Stimulated activated CD4-positive, alpha-beta T cell treated with anti-CD3 and anti-CD28 coated beads, TNF-alpha, amount 100 ng/mL, for 48 hours (primary cell): Measurements from ENCODE around the gene OR6C3.
"Not testable (repeated sequence)": the region's sequence is repeated elsewhere in the genome, so short reads cannot be mapped to it uniquely, and the experiment has no call there.

Source experiments
- DNase-seq, 3 donors: peaks; one replicate each; pipeline ENCODE4 v3.0.0-alpha.2; 2020; ENCODE audit warnings: low read depth in 3 of 3

Gene OR6C3

DNA sequence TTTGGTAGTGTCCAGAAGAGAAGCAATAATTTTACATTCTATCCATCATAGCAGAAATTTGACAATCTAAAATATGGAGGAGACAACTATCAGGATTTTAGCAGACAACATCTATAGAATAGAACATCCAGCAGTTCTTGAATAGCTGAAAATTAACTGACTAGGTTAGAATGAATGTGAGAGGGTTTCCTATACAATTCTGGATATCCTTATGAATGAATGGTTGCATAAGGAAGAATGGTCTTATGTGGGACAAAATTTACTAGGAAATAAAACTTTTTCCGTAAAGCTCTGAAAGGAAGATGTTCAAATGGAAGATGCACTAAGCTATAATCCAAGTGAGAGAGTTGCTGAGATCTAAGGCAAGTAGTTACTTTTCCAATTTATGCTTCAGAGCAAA, at the start of gene OR6C3:
TSS of gene OR6C3 (plus strand) at position 301 of the 400 bp plus-strand sequence. CDS start 955 bp downstream, outside the sequence.
- DNase-seq = no peak

DNA sequence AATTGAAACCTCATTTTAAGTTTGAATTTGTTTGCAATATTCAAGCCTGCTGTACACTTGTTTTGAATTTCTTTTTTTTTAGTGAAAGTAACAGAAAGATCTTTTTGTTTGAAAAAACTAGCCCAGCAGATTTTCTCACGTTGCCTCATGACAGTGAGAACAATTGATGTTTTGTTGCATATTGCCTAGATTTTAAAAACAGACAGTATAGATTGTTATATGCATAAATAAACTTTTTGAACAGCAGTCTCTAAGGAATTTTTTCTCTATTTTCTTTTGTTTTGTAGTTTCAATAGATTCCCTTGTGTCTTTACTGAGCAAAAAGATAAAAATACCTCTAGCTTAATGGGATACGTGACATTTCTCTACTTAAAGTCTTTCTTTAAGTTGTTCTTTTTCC, 49.6 kb upstream of the OR6C3 start:
- DNase-seq = no peak

DNA sequence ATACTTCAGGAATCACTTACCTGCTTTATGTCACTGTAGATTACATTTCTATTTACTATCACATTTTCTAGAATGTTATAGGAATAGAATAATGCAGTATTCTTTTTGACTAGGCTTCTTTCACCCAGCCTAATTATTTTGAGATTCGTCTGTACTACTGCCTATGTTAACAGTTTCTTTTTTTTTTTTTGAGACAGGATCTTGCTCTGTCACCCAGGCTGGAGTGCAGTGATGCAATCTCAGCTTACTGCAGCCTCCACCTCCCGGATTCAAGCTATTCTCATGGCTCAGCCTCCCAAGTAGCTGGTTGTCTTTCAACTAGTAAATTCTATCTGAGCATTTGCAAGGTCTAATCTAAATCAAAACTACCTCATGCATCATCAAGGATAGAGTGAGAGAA, 40.5 kb upstream of the OR6C3 start:
- no peak for DNase-seq

DNA sequence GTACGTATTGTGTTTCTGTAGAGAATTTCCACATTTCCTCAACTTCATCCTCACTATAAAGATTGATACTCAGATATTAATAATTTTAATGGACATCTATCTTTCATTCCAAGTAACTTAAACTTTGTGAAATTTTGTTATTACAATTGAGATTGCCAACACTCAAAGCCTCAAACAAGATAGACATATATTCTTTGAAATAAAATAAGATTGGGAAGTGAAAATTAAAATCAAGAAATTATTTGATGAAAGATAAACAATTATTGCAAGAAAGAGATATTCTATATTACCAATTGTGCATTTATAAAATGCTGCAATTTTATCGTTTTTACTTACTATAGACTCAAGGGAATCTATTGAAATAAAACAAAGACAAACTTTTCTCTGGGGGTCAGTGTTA, 34.1 kb upstream of the OR6C3 start, which contains the start of gene OR6C6:
TSS of gene OR6C6 (minus strand) at position 101 of the 400 bp plus-strand sequence. CDS start 1,337 bp downstream, outside the sequence.
- no peak for DNase-seq

DNA sequence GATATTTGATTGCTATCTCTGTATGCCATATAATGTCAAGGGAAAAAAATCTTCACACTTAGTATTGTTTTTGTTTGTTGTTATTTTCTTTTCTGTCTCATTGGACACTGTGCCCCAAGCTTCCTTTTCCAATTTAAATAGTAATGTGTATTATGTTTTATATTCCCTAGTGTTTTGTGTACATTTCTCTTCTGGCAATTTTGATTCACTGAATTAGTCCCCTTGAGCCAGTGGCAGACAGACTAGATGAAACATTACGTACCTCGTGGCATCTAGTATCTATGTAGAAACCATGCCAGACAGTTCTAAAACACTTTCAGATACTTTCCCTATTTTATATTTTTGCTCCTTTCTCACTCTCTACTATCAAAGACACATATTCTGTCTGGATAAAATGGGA, 16.5 kb upstream of the OR6C3 start, which contains the start of gene OR6C1:
TSS of gene OR6C1 (plus strand) at position 301 of the 400 bp plus-strand sequence. CDS start 6,257 bp downstream, outside the sequence.
- DNase-seq = no peak

DNA sequence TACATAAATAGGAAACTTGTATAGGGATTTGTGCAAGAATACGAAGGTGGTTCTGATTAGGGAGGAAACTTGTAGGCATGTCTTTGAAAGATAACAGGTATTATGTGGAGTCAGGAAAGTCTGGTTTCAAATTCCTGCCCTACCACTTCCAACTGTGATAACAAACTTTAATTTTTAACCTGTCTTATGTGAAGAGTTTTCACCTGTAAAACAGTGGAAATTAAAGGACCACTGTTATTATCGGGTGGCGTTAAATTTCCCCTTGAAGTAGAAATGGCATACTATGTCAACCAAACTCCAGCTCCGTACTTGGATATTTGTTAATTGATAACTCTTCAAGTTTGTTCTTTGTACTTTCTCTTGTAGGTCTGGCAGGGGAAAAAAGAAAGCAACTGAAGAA, 10.3 kb upstream of the OR6C3 start:
- no peak for DNase-seq

DNA sequence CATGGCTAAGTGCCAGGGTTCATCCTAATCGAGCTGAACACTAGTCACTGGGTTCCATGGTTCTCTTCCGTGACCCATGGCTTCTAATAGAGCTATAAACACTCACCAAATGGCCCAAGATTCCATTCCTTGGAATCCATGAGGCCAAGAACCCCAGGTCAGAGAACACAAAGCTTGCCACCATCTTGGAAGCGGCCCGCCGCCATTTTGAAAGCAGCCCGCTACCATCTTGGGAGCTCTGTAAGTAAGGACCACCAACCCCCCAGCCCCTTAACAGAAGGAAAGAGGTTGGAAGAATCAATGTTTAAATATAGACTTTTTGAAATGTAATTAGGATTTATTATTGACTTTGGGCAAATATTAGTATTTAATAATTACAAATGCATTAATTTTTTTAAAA, 4.7 kb upstream of the OR6C3 start:
- not testable (repeated sequence) for DNase-seq

DNA sequence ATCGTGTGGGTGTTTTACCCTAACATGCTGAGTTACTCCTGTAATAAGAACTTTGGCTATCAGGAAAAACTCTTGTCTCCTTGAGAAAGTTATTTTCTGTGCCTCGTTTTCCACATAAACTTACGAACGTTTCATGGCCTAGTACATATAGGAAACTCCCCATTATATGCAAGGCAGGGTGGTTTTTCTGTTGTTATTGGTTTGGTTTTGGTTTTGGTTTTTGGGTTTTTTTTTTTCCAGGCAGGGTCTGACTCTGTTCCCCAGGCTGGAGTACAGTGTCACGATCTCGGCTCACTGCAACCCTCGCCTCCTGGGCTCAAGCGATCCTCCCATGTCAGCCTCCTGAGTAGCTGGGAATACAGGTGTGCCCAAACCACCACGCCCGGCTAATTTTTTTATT, 5.5 kb downstream of the OR6C3 start:
- DNase-seq = no peak

DNA sequence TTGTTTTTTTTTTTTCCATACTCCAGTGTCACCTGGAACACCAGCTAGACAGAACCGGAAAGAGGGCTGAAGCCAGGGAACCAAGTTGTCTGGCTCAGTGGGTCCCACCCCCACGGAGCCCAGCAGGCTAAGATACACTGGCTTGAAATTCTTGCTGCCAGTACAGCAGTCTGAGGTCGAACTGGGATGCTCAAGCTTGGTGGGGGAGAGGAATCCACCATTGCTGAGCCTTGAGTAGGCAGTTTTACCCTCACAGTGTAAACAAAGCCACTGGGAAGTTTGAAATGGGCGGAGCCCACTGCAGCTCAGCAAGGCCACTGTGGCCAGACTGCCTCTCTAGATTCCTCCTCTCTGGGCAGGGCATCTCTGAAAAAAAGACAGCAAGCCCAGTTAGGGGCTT, 24.8 kb downstream of the OR6C3 start:
- DNase-seq = not testable (repeated sequence)

DNA sequence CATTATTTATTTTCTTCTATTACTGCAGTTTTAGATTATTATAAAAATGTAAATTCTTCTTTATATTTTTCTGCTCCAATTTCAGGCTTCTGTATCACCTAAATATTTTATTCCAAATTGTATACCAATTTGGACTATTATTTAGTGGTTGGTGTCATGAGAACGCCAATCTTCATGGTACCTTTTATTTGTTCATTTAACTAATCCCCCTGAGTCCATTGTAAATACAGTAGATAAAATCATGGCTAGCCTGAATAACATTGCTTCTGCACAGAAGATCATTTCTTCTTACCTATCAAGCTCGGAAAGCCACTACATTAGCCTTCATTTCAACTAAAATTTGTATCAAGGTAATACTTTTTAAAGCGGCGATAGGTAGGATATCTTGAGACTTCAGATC, 32.1 kb downstream of the OR6C3 start, which contains the start of gene OR6C75:
TSS of gene OR6C75 (plus strand) at position 301 of the 400 bp plus-strand sequence. CDS start 2,136 bp downstream, outside the sequence.
- DNase-seq = no peak

DNA sequence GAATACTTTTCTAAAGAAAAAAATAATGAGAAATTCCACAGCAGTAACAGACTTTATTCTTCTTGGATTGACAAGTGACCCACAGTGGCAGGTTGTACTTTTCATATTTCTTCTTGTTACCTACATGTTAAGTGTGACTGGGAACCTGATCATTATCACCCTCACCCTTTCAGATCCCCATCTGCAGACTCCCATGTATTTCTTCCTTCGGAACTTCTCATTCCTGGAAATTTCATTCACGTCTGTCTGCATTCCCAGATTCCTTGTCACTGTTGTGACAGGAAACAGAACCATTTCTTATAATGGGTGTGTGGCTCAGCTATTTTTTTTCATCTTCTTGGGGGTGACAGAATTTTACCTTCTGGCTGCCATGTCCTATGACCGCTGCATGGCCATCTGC, 34.5 kb downstream of the OR6C3 start:
- DNase-seq = no peak

DNA sequence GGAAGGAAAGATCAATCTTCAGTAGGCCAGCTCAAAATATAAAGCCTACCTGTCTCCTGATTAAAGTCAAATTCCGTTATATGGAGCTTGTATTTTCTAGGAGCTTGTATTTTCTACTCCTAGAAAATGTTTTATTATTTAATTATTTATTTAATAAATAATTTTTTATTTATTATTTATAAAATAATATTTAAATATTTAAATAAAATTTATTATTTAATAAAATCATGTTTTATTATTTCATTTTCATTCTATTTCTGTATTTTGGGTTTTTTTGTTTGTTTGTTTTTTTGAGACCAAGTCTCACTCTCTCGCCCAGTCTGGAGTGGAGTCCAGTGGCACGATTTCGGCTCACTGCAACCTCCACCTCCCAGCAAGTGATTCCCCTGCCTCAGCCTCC, 42.0 kb downstream of the OR6C3 start:
- DNase-seq = no peak
